HepG2 (cell line): ENCODE results near the gene INPP5E. TPM values are rescaled to one million over a fixed set of nuclear protein-coding genes. Genes with fewer than 3 reads are reported as not detected.

Experiments
- GLI4 ChIP-seq: sonication (generic); formaldehyde crosslinking; IDR thresholded peaks from 2 replicates; pipeline ENCODE4 v1.5.1; 2020; ENCODE audit warnings: missing genetic modification reagents, mild to moderate bottlenecking, moderate library complexity, borderline replicate concordance
- KLF6 ChIP-seq: IDR thresholded peaks from 2 replicates; pipeline ENCODE4 v1.8.0; 2016; ENCODE audit warnings: missing biosample characterization, missing genetic modification reagents
- PAWR ChIP-seq: sonication (generic); formaldehyde crosslinking; IDR thresholded peaks from 2 replicates; pipeline ENCODE4 v1.4.0; 2020; ENCODE audit warnings: missing genetic modification reagents, mild to moderate bottlenecking, borderline replicate concordance
- SMARCE1 ChIP-seq: fragments of 450-650 bp; IDR thresholded peaks from 2 replicates; pipeline ENCODE4 v1.6.1; 2017; ENCODE audit warnings: borderline replicate concordance
- SOX6 ChIP-seq, 2 experiments: fragments of 450-650 bp in 1 of 2; sonication (generic) in 1 of 2; formaldehyde crosslinking in 1 of 2; IDR thresholded peaks; 2 replicates each; pipeline versions ENCODE4 v1.4.0 to v1.6.1; 2017 to 2020; ENCODE audit warnings: antibody characterized with exemption in 1 of 2, mild to moderate bottlenecking in 1 of 2, missing genetic modification reagents in 1 of 2
- ZNF256 ChIP-seq: sonication (generic); formaldehyde crosslinking; conservative IDR thresholded peaks from 2 replicates; pipeline ENCODE4 v1.4.0; 2020; ENCODE audit warnings: missing genetic modification reagents
- ZNF543 ChIP-seq: sonication (generic); formaldehyde crosslinking; IDR thresholded peaks from 2 replicates; pipeline ENCODE4 v1.4.0; 2020; ENCODE audit warnings: mild to moderate bottlenecking, missing genetic modification reagents
- ZNF737 ChIP-seq: sonication (generic); formaldehyde crosslinking; IDR thresholded peaks from 2 replicates; pipeline ENCODE4 v1.5.0; 2020; ENCODE audit warnings: missing genetic modification reagents, mild to moderate bottlenecking, borderline replicate concordance
- ZNF761 ChIP-seq: sonication (generic); formaldehyde crosslinking; conservative IDR thresholded peaks from 2 replicates; pipeline ENCODE4 v1.4.0; 2020; ENCODE audit warnings: mild to moderate bottlenecking, missing genetic modification reagents
- polyA plus RNA-seq, 8 experiments: library from polyadenylated mRNA; depleted of rRNA in 3 of 8; stranded (reverse) in 7 of 8; unstranded in 1 of 8; fragments of >200 nt; fragmentation: Illumina TruSeq in 4 of 8; extraction: Trizol in 4 of 8; gene quantifications; 2 replicates each; pipeline versions ENCODE4 v1.2.1 to v1.2.3, GENCODE V29; 2011 to 2016; ENCODE audit warnings: low read depth in 4 of 8, missing spikeins in 1 of 8, mixed read lengths in 1 of 8; ENCODE audit not compliant: insufficient read depth in 1 of 8
- total RNA-seq, 5 experiments: library from RNA; depleted of rRNA; stranded (reverse); fragments of >200 nt; fragmentation: Illumina TruSeq; extraction: Trizol; gene quantifications; 2 replicates each; pipeline ENCODE4 v1.2.3, GENCODE V29; 2016; ENCODE audit warnings: low read depth in 1 of 5
- TF ChIP-seq, protein P1 (sequence below): sonication (generic); formaldehyde crosslinking; IDR thresholded peaks from 2 replicates; pipeline ENCODE4 v1.4.0; 2020; ENCODE audit warnings: missing genetic modification reagents, low read depth, mild to moderate bottlenecking, borderline replicate concordance
- TF ChIP-seq, protein P2 (sequence below): sonication (generic); formaldehyde crosslinking; IDR thresholded peaks from 2 replicates; pipeline ENCODE4 v1.5.0; 2020; ENCODE audit warnings: mild to moderate bottlenecking, missing genetic modification reagents, borderline replicate concordance
- TF ChIP-seq, protein P3 (sequence below): sonication (generic); formaldehyde crosslinking; IDR thresholded peaks from 2 replicates; pipeline ENCODE4 v1.8.1; 2023; ENCODE audit warnings: mild to moderate bottlenecking, inconsistent platforms, moderate library complexity, missing genetic modification reagents, borderline replicate concordance

Gene INPP5E
- total and polyA plus RNA-seq, 2 of the 13 experiments (the other 11 are each of a cell fraction or from before 2014, with no cell fraction given) = 5.5 TPM

DNA sequence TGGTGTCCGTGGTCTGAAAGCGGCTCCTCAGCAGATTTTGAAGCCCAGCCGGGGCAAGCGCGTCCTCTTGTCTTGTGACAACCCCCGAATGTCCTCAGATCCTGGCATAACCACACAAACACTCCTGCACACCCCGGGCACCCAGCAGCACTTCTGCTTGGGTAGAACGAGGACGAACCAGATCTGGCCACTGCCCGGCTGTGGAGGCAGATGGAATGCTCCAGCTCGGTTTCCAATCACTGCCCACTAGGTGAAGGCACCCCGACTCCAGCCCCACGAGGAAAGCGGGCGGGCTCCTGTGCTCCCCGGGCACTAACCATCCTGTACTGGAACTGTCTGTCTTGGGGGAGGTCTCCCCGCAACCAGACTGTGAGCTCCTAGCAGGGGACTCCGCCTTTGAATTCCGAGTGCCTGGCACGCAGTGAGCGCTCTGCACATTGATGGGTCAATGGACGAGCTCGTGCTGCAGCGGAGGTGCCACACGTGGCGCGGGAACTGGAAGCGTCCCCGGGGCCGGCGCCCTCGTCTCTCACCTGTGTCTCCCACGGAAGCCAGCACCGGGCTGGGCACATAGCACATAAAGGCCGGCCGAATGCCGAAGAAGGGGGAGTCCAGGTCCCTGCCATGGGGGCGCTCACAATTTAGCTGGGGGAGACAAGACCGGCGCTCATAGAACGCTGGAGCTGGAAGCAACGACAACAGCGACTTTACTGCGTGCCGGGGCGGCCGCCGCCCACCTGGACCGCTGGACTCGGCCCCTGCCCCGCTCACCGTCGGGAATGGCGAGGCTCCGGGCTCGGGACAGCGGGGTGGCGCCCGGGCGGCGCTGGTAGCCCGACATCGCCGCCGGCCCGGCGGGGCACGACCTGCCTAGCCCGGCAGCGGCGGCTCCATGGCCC, 29.8 kb downstream of the INPP5E start (continued):
- TF ChIP-seq KLF6 (CRISPR knock-in tag) = no peak
- 0 out of 2 replicates have a peak, but pooled peaks have one; percentile 32 for TF ChIP-seq ZNF256
- peak; percentile 46; the same call in 1 of the 2 replicates for TF ChIP-seq ZNF737
- TF ChIP-seq, protein P1, sequence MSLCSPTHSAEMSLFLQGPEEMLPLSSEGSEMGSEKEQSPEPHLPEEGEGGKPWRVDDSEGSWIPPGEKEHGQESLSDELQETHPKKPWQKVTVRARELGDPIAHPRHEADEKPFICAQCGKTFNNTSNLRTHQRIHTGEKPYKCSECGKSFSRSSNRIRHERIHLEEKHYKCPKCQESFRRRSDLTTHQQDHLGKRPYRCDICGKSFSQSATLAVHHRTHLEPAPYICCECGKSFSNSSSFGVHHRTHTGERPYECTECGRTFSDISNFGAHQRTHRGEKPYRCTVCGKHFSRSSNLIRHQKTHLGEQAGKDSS = no peak; the same call in 1 of the 2 replicates
- TF ChIP-seq, protein P2, sequence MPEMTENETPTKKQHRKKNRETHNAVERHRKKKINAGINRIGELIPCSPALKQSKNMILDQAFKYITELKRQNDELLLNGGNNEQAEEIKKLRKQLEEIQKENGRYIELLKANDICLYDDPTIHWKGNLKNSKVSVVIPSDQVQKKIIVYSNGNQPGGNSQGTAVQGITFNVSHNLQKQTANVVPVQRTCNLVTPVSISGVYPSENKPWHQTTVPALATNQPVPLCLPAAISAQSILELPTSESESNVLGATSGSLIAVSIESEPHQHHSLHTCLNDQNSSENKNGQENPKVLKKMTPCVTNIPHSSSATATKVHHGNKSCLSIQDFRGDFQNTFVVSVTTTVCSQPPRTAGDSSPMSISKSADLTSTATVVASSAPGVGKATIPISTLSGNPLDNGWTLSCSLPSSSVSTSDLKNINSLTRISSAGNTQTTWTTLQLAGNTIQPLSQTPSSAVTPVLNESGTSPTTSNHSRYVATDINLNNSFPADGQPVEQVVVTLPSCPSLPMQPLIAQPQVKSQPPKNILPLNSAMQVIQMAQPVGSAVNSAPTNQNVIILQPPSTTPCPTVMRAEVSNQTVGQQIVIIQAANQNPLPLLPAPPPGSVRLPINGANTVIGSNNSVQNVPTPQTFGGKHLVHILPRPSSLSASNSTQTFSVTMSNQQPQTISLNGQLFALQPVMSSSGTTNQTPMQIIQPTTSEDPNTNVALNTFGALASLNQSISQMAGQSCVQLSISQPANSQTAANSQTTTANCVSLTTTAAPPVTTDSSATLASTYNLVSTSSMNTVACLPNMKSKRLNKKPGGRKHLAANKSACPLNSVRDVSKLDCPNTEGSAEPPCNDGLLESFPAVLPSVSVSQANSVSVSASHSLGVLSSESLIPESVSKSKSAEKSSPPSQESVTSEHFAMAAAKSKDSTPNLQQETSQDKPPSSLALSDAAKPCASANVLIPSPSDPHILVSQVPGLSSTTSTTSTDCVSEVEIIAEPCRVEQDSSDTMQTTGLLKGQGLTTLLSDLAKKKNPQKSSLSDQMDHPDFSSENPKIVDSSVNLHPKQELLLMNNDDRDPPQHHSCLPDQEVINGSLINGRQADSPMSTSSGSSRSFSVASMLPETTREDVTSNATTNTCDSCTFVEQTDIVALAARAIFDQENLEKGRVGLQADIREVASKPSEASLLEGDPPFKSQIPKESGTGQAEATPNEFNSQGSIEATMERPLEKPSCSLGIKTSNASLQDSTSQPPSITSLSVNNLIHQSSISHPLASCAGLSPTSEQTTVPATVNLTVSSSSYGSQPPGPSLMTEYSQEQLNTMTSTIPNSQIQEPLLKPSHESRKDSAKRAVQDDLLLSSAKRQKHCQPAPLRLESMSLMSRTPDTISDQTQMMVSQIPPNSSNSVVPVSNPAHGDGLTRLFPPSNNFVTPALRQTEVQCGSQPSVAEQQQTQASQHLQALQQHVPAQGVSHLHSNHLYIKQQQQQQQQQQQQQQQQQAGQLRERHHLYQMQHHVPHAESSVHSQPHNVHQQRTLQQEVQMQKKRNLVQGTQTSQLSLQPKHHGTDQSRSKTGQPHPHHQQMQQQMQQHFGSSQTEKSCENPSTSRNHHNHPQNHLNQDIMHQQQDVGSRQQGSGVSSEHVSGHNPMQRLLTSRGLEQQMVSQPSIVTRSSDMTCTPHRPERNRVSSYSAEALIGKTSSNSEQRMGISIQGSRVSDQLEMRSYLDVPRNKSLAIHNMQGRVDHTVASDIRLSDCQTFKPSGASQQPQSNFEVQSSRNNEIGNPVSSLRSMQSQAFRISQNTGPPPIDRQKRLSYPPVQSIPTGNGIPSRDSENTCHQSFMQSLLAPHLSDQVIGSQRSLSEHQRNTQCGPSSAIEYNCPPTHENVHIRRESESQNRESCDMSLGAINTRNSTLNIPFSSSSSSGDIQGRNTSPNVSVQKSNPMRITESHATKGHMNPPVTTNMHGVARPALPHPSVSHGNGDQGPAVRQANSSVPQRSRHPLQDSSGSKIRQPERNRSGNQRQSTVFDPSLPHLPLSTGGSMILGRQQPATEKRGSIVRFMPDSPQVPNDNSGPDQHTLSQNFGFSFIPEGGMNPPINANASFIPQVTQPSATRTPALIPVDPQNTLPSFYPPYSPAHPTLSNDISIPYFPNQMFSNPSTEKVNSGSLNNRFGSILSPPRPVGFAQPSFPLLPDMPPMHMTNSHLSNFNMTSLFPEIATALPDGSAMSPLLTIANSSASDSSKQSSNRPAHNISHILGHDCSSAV (CRISPR knock-in tag) = no peak
- TF ChIP-seq SMARCE1 = no peak
- no peak for TF ChIP-seq ZNF761 (CRISPR knock-in tag)
- peak; percentile 59; the same call in 1 of the 2 replicates for TF ChIP-seq ZNF543 (CRISPR knock-in tag)
- no peak for TF ChIP-seq PAWR
- TF ChIP-seq, protein P3, sequence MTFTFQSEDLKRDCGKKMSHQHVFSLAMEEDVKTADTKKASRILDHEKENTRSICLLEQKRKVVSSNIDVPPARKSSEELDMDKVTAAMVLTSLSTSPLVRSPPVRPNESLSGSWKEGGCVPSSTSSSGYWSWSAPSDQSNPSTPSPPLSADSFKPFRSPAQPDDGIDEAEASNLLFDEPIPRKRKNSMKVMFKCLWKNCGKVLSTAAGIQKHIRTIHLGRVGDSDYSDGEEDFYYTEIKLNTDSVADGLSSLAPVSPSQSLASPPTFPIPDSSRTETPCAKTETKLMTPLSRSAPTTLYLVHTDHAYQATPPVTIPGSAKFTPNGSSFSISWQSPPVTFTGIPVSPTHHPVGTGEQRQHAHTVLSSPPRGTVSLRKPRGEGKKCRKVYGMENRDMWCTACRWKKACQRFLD (CRISPR knock-in tag) = no peak
- TF ChIP-seq SOX6 (IDR thresholded peaks at IDR 0.05) = no peak
- TF ChIP-seq SOX6 (CRISPR knock-in tag; IDR thresholded peaks at IDR 0.05) = no peak
- no peak for TF ChIP-seq GLI4
